Prostate gland (tissue), 2 donors: ENCODE measurements around the gene UNC119B. TPM values are rescaled to one million over a fixed set of nuclear protein-coding genes. Genes with fewer than 3 reads are reported as not detected.
A peak's percentile ranks its signal among the peaks of the same experiment; 100 is the strongest.

Experiments
- DNase-seq: peaks from one replicate; pipeline ENCODE4 v3.0.0-alpha.2; 2019; ENCODE audit warnings: low spot score
- H3K27ac ChIP-seq, 2 donors: fragments of 200-600 bp; sonication (generic); 2 replicates each; pipeline ENCODE4 v1.5.1; 2017 to 2019
- H3K27me3 ChIP-seq: fragments of 200-600 bp; sonication (generic); replicated peaks from 2 replicates; pipeline ENCODE4 v1.5.1; 2019; ENCODE audit not compliant: insufficient read depth
- H3K36me3 ChIP-seq, 2 donors: fragments of 200-600 bp; sonication (generic); 1 replicate in 1 of 2; 2 replicates in 1 of 2; pipeline versions ENCODE4 v1.5.1 to v1.8.1; 2017 to 2019
- H3K4me1 ChIP-seq: fragments of 200-600 bp; sonication (generic); replicated peaks from 2 replicates; pipeline ENCODE4 v1.5.1; 2019
- H3K4me3 ChIP-seq, 2 donors: fragments of 200-600 bp; sonication (generic); 2 replicates each; pipeline ENCODE4 v1.5.1; 2017 to 2019
- H3K9me3 ChIP-seq: fragments of 200-600 bp; sonication (generic); 2 replicates; pipeline ENCODE4 v1.5.1; 2017
- POLR2A ChIP-seq: fragments of 450-650 bp; IDR thresholded peaks from one replicate; pipeline ENCODE4 v1.6.1; 2016; ENCODE audit warnings: antibody characterized with exemption, mild to moderate bottlenecking
- POLR2AphosphoS5 ChIP-seq: sonication (generic); formaldehyde crosslinking; IDR thresholded peaks from one replicate; pipeline ENCODE4 v1.6.1; 2017; ENCODE audit warnings: antibody characterized with exemption
- WGBS: methylation state at CpG from one replicate; pipeline ENCODE4 v1.1.5; 2018; 5-methylcytosine and 5-hydroxymethylcytosine counted together
- intact Hi-C: fragments of 100-400 bp; cut with DNase I; formaldehyde crosslinking; loops from one replicate; pipeline ENCODE4 v1.14.2; 2022
- total RNA-seq, 2 donors: library from RNA; depleted of rRNA; stranded (reverse); fragments of >200 nt; gene quantifications; one replicate each; pipeline ENCODE4 v1.1.0, GENCODE V29; 2016
- TF ChIP-seq, protein P1 (sequence below), 4 experiments: fragments of 200-600 bp in 2 of 4; fragments of 450-650 bp in 2 of 4; sonication (generic) in 2 of 4; IDR thresholded peaks; 1 replicate in 3 of 4; 2 replicates in 1 of 4; pipeline ENCODE4 v1.5.1; 2016 to 2019; ENCODE audit warnings: antibody characterized with exemption in 4 of 4, mild to moderate bottlenecking in 2 of 4, moderate library complexity in 2 of 4

Gene UNC119B
- total RNA-seq, 2 donors from 2014 or later: 26.0 to 41.9 TPM

DNA sequence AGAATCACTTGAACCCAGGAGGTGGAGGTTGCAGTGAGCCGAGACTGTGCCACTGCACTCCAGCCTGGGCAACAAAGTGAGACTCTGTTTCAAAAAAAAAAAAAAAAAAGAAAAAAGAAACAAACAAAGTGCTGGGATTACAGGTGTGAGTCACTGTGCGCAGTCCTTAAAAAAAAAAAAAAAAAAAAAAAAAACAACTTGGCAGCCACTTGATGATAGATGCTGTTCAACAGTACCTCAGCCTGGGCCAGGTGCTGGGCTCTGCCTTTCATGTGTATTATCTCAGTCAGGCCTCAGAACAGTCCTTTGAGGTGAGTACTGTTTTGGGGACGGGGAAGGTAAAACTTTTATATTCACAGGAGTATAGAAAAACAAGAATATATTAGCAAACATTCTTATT lies 24.9 kb downstream of the UNC119B start:
- DNase-seq: no peak
- Histone ChIP-seq H3K4me3 (no peak overlapping the region), H3K9me3 (no peaks in the 10 kb centered on the region), H3K27ac (no peak overlapping the region), H3K36me3 (no peaks in the 10 kb centered on the region), H3K27me3 (no peaks in the 10 kb centered on the region), H3K4me1 (no peaks in the 10 kb centered on the region)
- intact Hi-C loops: no loop called here
- no peak for TF ChIP-seq POLR2A
- TF ChIP-seq POLR2AphosphoS5: no peak
- TF ChIP-seq, protein P1, sequence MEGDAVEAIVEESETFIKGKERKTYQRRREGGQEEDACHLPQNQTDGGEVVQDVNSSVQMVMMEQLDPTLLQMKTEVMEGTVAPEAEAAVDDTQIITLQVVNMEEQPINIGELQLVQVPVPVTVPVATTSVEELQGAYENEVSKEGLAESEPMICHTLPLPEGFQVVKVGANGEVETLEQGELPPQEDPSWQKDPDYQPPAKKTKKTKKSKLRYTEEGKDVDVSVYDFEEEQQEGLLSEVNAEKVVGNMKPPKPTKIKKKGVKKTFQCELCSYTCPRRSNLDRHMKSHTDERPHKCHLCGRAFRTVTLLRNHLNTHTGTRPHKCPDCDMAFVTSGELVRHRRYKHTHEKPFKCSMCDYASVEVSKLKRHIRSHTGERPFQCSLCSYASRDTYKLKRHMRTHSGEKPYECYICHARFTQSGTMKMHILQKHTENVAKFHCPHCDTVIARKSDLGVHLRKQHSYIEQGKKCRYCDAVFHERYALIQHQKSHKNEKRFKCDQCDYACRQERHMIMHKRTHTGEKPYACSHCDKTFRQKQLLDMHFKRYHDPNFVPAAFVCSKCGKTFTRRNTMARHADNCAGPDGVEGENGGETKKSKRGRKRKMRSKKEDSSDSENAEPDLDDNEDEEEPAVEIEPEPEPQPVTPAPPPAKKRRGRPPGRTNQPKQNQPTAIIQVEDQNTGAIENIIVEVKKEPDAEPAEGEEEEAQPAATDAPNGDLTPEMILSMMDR (IDR thresholded peaks at IDR 0.05): no peak
- 95% methylated on average over 3 of the region's 3 CpGs for WGBS

DNA sequence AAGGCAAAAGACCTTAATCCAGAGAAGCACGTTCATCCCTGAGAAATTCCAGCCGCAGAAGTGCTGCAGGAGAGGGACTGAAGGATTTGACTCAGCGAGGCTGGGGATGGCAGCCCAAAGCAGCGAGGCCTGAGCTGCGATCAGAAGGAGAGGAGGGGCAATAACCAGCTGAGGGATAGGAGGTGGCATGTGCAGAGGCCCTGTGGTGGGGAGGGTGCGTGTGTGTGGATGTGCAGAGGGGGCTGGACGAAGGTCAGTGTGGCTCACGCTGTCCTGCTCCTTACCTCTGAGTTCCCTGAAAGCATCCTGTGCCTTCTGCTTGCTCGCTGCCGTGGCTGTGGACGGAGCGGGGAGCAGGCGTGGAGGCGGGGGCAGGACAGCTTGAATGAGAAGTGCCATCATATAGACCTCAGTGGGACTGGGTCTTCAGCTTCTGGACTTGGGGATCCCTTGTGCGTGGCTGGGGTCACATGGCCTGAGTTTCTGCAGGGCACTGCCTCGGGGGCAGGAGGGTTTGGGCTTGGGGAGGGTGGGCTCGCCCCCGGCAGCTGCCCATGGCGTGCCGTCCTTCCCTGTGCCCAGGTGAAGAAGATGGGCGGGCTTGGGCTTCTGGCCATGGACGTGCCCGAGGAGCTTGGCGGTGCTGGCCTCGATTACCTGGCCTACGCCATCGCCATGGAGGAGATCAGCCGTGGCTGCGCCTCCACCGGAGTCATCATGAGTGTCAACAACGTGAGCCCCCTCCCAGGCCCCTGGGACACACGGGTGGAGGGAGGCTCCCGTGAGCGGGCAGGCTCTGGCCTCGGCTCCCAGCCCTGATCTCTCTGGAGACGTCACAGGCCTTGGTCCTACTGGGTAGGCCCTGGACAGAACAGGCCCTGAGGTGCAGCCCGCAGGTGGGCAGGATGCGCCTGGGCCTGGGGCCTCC lies 26.4 kb downstream of the UNC119B start:
- no peaks in the 10 kb centered on the region for H3K9me3 ChIP-seq
- H3K36me3 ChIP-seq: no peaks in the 10 kb centered on the region
- no peak for DNase-seq
- no peak overlapping the region for H3K27ac ChIP-seq
- TF ChIP-seq POLR2A (no peak), POLR2AphosphoS5 (no peak)
- TF ChIP-seq, protein P1 (IDR thresholded peaks at IDR 0.05): no peak
- WGBS: 87% methylated on average over 33 of the region's 38 CpGs
- H3K4me1 ChIP-seq: no peaks in the 10 kb centered on the region
- no peak overlapping the region for H3K4me3 ChIP-seq
- no peaks in the 10 kb centered on the region for H3K27me3 ChIP-seq
- intact Hi-C loops: no loop called here

DNA sequence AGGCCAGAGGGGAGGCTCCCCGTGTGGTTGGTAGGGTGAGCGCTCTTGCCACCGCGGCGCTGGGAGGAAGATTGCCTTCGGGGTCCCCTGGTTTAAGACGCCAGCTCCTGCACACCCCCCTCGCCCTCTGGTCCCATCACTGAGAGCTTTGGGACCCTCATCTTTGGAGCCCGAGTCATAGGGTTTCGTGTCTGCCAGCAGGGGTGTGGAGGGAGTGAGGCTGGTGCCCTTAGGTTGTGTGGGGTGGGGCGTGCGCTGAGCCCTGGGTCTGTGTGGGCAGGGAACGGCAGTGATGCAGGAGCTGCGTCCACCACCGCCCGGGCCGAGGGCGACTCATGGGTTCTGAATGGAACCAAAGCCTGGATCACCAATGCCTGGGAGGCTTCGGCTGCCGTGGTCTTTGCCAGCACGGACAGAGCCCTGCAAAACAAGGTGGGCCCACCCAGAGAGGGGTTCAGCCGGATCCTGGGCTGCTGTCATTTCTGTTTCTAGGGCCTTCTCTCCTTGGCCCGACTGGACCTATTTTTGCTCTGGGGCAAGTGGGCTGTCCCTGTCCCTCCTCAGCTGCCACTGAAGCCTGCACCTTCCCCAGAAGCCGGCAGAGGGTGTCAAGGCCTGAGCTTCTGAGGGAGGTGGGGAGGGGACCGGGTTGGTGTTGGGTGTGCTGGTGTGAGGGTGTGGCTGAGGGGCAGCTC lies 27.4 kb downstream of the UNC119B start:
- no peaks in the 10 kb centered on the region for H3K27me3 ChIP-seq
- no peaks in the 10 kb centered on the region for H3K4me1 ChIP-seq
- DNase-seq: no peak
- no peaks in the 10 kb centered on the region for H3K36me3 ChIP-seq
- TF ChIP-seq POLR2AphosphoS5: no peak
- no peak for TF ChIP-seq POLR2A
- TF ChIP-seq, protein P1 (IDR thresholded peaks at IDR 0.05): peak in 2 of 4 experiments; percentile 3 to 9
- no peak overlapping the region for H3K27ac ChIP-seq
- no peaks in the 10 kb centered on the region for H3K9me3 ChIP-seq
- WGBS: 87% methylated on average over 25 of the region's 25 CpGs
- intact Hi-C loops: no loop called here
- H3K4me3 ChIP-seq: no peak overlapping the region

DNA sequence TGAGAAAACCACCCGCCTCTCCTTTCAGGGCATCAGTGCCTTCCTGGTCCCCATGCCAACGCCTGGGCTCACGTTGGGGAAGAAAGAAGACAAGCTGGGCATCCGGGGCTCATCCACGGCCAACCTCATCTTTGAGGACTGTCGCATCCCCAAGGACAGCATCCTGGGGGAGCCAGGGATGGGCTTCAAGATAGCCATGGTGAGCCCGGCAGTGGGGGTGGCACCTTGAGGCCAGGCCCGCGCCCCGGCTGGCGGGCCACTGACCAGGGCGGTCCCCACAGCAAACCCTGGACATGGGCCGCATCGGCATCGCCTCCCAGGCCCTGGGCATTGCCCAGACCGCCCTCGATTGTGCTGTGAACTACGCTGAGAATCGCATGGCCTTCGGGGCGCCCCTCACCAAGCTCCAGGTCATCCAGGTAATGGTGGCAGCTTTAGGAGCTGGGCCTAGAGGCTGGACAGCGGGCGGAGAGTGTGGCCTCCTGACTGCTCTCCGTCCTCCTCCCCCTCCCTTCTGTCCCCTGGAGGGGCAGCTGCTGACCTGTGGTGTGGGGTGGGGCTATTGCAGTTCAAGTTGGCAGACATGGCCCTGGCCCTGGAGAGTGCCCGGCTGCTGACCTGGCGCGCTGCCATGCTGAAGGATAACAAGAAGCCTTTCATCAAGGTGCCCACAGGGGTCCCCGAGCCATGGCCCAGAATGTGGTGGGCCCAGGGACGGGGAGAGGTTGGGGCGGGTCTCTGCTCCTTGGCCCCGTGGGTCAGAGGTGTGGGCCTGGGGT lies 28.2 kb downstream of the UNC119B start:
- Histone ChIP-seq H3K36me3 (no peaks in the 10 kb centered on the region), H3K27me3 (no peaks in the 10 kb centered on the region), H3K27ac (no peak overlapping the region), H3K4me3 (no peak overlapping the region), H3K4me1 (no peaks in the 10 kb centered on the region), H3K9me3 (no peaks in the 10 kb centered on the region)
- 87% methylated on average over 31 of the region's 31 CpGs for WGBS
- intact Hi-C loops: no loop called here
- no peak for TF ChIP-seq POLR2AphosphoS5
- TF ChIP-seq, protein P1 (IDR thresholded peaks at IDR 0.05): no peak
- TF ChIP-seq POLR2A: no peak
- no peak for DNase-seq
